ENCODE data around the gene DDX41. TPM values are rescaled to one million over a fixed set of nuclear protein-coding genes. Genes with fewer than 3 reads are reported as not detected.

The DDX41 gene
- 68.3 TPM for total RNA-seq

DNA sequence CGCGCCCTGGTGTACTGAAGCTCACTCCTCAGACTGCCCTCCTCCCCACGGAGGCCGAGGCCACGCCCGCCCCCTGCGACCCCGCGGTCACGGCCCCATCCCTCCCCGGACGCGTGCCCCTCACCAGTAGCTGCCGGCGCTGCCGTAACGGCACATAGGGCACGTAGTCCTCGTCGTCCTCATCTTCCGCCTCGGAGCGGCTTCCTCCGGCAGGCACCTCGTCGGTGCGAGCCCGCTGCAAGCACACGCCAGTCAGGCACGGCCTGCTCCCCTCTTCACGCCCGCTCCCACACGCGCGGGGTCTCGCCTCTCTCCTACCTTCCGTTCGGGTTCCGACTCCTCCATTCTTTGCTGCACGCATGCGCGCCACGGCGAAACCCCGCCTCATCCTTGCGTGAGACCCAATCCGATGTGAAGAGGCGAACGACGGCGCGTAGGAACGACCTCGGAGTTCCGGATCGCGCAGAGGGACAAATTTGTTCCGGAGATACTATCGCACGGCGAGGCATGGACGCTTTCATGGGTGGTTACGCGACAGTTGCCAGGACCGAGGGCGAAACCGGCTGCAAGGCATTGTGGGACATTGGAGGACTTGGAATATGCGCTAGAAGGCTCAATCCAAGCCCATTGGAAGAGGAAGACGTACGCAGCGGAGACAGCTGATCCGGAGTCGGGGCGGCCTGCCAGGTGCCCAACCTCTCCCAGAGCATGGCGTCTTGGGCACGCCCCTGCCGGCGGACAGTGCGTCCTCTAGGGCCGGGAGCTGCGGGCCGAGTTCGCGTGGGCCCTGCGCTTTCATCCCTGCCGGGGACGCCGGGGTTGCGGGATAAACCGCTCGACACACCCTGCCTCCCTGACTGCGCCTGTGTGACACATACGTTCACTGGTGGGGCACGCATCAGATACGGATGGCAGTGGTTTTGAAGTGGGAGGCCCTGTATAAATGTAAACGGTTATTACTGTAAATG lies at the start of gene DDX41:
Gene DDX41 (minus strand): TSS at position 361 of the 968 bp plus-strand sequence. CDS start 16 bp downstream, at position 345.

GRCh38 chr5:177554474-177555111 lies 37.8 kb upstream of the DDX41 start, which contains the start of gene FAM193B:
TSS of gene FAM193B (minus strand) at chr5:177554563. CDS start at chr5:177554458, 105 bp downstream.

GRCh38 chr5:177509381-177509951 lies 7.3 kb downstream of the DDX41 start, which contains the start of gene DOK3:
TSS of gene DOK3 (minus strand) at chr5:177509826. CDS start at chr5:177509540, 286 bp downstream.

DNA sequence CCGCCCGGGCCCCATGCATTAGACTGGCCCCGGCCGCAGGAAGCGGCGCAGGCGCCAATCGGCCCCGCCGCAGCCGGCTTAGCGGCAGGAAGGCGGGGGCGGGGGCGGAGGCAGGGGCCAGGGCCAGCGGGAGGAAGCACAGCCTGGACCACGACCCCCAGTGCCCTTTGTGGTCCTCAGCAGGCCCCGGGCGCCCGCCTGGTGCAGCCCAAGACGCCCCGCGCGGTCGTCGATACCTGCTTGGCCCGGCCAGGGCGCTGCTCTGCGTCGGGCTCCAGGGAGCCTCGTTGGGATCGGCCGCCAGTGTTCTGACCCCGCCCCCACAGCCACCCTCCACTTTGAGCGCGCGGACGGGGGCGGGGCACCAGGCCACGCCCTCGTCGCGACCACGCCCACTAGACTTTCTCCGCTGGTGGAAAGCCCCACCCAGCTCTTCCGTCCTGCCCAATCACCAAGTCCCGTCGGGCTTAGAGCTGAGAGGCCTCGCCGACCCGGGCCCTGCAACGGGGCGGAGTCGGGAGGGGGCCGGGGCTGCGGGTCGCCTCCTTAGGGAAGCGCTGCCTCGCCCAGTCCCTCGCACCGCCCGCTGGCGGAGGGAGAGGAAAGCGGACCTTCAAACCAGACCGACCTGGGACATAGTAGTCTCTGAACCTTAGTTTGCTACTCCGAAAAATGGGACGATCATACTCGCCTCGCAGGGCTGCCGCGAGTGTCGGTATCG lies 19.3 kb downstream of the DDX41 start, which contains the start of gene PDLIM7:
Gene PDLIM7 (minus strand): TSS at position 313 of the 721 bp plus-strand sequence. CDS start 1,092 bp downstream, outside the sequence.

DNA sequence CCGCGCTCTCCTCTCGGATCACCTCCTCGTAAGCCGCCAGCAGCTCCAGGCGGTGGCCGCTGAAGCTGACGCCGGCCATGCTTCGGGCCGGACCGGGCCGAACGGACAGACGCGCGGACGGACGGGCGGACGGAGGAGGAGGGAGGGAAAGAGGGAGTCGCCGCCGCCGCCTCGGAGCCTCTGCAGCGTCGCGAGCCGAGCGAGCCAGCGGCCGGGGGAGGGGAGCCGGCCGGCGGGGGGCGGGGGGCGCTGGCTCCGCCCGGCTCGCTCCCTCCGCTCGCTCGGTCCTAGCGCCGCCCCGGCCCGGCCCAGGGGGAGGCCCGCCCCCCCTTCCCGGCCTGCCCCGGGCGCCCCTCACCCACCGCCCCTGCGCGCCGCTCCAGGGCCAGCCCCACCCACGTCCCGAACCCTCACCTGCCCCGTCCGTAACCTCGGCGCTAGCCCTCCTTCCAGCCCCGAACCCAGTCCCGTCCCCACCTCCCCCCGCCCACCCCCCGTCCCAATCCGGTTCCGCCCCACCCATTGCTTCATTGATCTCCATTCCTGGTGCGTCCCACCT lies 43.2 kb downstream of the DDX41 start, which contains the start of gene DBN1:
Gene DBN1 (minus strand): TSS at position 192 of the 559 bp plus-strand sequence. CDS start 113 bp downstream, at position 79.

Other genes with a start within 250 kb of the DDX41 start
- 15.2 TPM for gene RAB24, start 213.2 kb downstream of the DDX41 start, total RNA-seq
- gene PRELID1, start 213.2 kb downstream of the DDX41 start, total RNA-seq = 48.2 TPM
- gene MXD3, start 205.1 kb downstream of the DDX41 start, total RNA-seq = 4.4 TPM
- gene LMAN2, start 165.3 kb downstream of the DDX41 start, total RNA-seq = 90.0 TPM
- 10.1 TPM for gene RGS14, start 159.0 kb downstream of the DDX41 start, total RNA-seq
- gene SLC34A1, start 132.5 kb downstream of the DDX41 start, total RNA-seq = not detected
- gene PFN3, start 116.3 kb downstream of the DDX41 start, total RNA-seq = not detected
- 7.4 TPM for gene F12, start 107.4 kb downstream of the DDX41 start, total RNA-seq
- gene GRK6, start 90.3 kb downstream of the DDX41 start, total RNA-seq = 25.4 TPM
- gene PRR7, start 70.1 kb downstream of the DDX41 start, total RNA-seq = 17.1 TPM
- 161 TPM for gene DBN1, start 43.3 kb downstream of the DDX41 start, total RNA-seq
- gene PDLIM7, start 19.4 kb downstream of the DDX41 start, total RNA-seq = 8.1 TPM
- 4.4 TPM for gene DOK3, start 7.1 kb downstream of the DDX41 start, total RNA-seq
- gene FAM193B, start 37.6 kb upstream of the DDX41 start, total RNA-seq = 40.1 TPM
- gene TMED9, start 75.2 kb upstream of the DDX41 start, total RNA-seq = 44.8 TPM
- 18.9 TPM for gene B4GALT7, start 83.2 kb upstream of the DDX41 start, total RNA-seq

Data from diencephalon (tissue), 1 donor.